Esophagus squamous epithelium (tissue), 5 donors: Measurements from ENCODE around the gene CLCF1. TPM values are rescaled to one million over a fixed set of nuclear protein-coding genes. Genes with fewer than 3 reads are reported as not detected.

ENCODE experiments used
- DNase-seq: peaks from one replicate; lab custom pipeline; 2025; lab: John Stamatoyannopoulos, UW
- H3K27ac ChIP-seq, 4 donors: fragments of 200-600 bp; sonication (generic); one replicate each; pipeline ENCODE4 v1.5.1; 2016 to 2019; ENCODE audit warnings: mild to moderate bottlenecking in 1 of 4
- H3K27me3 ChIP-seq, 4 donors: fragments of 200-600 bp; sonication (generic); 1 replicate in 3 of 4; 2 replicates in 1 of 4; pipeline versions ENCODE4 v1.5.1 to v1.6.0; 2017 to 2021; ENCODE audit warnings: antibody characterized with exemption in 1 of 4
- H3K36me3 ChIP-seq, 3 donors: fragments of 200-600 bp; sonication (generic); one replicate each; pipeline ENCODE4 v1.5.1; 2016 to 2019
- H3K4me1 ChIP-seq, 3 donors: fragments of 200-600 bp; sonication (generic); one replicate each; pipeline ENCODE4 v1.5.1; 2017 to 2019
- H3K4me3 ChIP-seq, 4 donors: fragments of 200-600 bp; sonication (generic); 1 replicate in 3 of 4; 2 replicates in 1 of 4; pipeline ENCODE4 v1.5.1; 2016 to 2019; ENCODE audit warnings: mild to moderate bottlenecking in 2 of 4, moderate library complexity in 1 of 4
- H3K9me3 ChIP-seq, 3 donors: fragments of 200-600 bp; sonication (generic); one replicate each; pipeline ENCODE4 v1.5.1; 2016 to 2019
- POLR2A ChIP-seq, 4 donors: fragments of 450-650 bp; IDR thresholded peaks; one replicate each; pipeline ENCODE4 v1.6.1; 2017; ENCODE audit warnings: antibody characterized with exemption in 4 of 4, mild to moderate bottlenecking in 4 of 4, moderate library complexity in 3 of 4
- WGBS, 2 donors: methylation state at CpG; one replicate each; pipeline ENCODE4 v1.1.5; 2018; 5-methylcytosine and 5-hydroxymethylcytosine counted together
- intact Hi-C: fragments of 100-400 bp; cut with DNase I; formaldehyde crosslinking; loops from one replicate; pipeline ENCODE4 v1.15.0; 2022
- total RNA-seq, 4 donors: library from RNA; depleted of rRNA; stranded (reverse); fragments of >200 nt; gene quantifications; one replicate each; pipeline ENCODE4 v1.1.0, GENCODE V29; 2016
- TF ChIP-seq, protein P1 (sequence below), 6 experiments: fragments of 450-650 bp in 4 of 6; fragments of 200-600 bp in 2 of 6; sonication (generic) in 2 of 6; IDR thresholded peaks; one replicate each; pipeline ENCODE4 v1.5.1; 2016 to 2019; ENCODE audit warnings: antibody characterized with exemption in 6 of 6, mild to moderate bottlenecking in 4 of 6, moderate library complexity in 4 of 6
- donor health status: DM: yes; HTN: yes; CAD: no.

Gene CLCF1
- total RNA-seq, 4 donors from 2014 or later = 2.3 to 6.8 (median 2.7) TPM

GRCh38 chr11:67356864-67357561, 16.4 kb downstream of the CLCF1 start:
- no peaks in the 10 kb centered on the region for H3K36me3 ChIP-seq
- no peak for TF ChIP-seq POLR2A (IDR thresholded peaks at IDR 0.05)
- TF ChIP-seq, protein P1, sequence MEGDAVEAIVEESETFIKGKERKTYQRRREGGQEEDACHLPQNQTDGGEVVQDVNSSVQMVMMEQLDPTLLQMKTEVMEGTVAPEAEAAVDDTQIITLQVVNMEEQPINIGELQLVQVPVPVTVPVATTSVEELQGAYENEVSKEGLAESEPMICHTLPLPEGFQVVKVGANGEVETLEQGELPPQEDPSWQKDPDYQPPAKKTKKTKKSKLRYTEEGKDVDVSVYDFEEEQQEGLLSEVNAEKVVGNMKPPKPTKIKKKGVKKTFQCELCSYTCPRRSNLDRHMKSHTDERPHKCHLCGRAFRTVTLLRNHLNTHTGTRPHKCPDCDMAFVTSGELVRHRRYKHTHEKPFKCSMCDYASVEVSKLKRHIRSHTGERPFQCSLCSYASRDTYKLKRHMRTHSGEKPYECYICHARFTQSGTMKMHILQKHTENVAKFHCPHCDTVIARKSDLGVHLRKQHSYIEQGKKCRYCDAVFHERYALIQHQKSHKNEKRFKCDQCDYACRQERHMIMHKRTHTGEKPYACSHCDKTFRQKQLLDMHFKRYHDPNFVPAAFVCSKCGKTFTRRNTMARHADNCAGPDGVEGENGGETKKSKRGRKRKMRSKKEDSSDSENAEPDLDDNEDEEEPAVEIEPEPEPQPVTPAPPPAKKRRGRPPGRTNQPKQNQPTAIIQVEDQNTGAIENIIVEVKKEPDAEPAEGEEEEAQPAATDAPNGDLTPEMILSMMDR (IDR thresholded peaks at IDR 0.05) = peak; percentile 86 to 97 (median 96)
- H3K27ac ChIP-seq = peak overlapping the region; percentile 97 to 100 (median 100)
- H3K9me3 ChIP-seq = no peaks in the 10 kb centered on the region
- WGBS, 2 donors = 10 to 23% methylated on average over 1 to 3 of the region's 3 CpGs
- intact Hi-C loops = no loop called here
- DNase-seq = no peak
- peaks cover 44 to 62% (median 49%) of the 10 kb centered on the region in 3 donors for H3K4me1 ChIP-seq
- H3K27me3 ChIP-seq = no peaks in the 10 kb centered on the region
- no peak overlapping the region for H3K4me3 ChIP-seq

DNA sequence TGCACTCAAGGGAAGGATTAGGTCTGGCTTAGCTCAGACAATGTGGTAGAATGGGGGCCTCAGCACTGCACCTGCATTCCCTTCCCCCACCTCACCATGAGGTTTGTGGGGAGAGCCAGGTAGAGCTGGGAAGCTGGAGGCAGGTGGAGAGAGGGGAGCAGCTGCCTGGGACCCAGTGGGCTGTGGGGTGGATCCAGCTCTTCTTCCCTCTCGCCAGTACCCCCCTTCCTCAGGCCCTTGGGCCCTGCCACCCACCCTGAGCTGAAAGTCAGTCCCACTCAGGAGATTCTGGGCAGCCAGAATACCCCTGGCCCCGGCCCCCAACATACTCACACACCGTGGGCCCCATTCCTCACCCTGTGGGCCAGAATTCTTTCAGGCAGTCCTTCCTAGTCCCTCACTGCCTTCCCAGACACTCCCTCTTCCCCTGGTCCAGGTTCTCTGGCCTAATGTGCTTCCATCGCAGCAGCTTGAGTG, 17.0 kb downstream of the CLCF1 start:
- 36 to 56% methylated on average over 4 of the region's 4 CpGs for WGBS, 2 donors
- intact Hi-C loops = no loop called here
- DNase-seq = no peak
- Histone ChIP-seq H3K27me3 (no peaks in the 10 kb centered on the region), H3K4me3 (no peak overlapping the region), H3K36me3 (no peaks in the 10 kb centered on the region), H3K27ac (peak overlapping the region; percentile 97 to 100 (median 100)), H3K9me3 (no peaks in the 10 kb centered on the region), H3K4me1 (peaks cover 49 to 64% (median 55%) of the 10 kb centered on the region in 3 donors)
- TF ChIP-seq POLR2A (IDR thresholded peaks at IDR 0.05) = no peak
- TF ChIP-seq, protein P1 (IDR thresholded peaks at IDR 0.05) = no peak

GRCh38 chr11:67355794-67356386, 17.5 kb downstream of the CLCF1 start:
- Histone ChIP-seq H3K4me1 (peaks cover 55 to 69% (median 61%) of the 10 kb centered on the region in 3 donors), H3K27ac (peak overlapping the region; percentile 97 to 100 (median 100)), H3K4me3 (no peak overlapping the region), H3K27me3 (no peaks in the 10 kb centered on the region), H3K9me3 (no peaks in the 10 kb centered on the region), H3K36me3 (no peaks in the 10 kb centered on the region)
- TF ChIP-seq, protein P1 (IDR thresholded peaks at IDR 0.05) = no peak
- TF ChIP-seq POLR2A (IDR thresholded peaks at IDR 0.05) = no peak
- no peak for DNase-seq
- WGBS, 2 donors = 47 to 56% methylated on average over 1 to 3 of the region's 4 CpGs
- intact Hi-C loops = no loop called here

DNA sequence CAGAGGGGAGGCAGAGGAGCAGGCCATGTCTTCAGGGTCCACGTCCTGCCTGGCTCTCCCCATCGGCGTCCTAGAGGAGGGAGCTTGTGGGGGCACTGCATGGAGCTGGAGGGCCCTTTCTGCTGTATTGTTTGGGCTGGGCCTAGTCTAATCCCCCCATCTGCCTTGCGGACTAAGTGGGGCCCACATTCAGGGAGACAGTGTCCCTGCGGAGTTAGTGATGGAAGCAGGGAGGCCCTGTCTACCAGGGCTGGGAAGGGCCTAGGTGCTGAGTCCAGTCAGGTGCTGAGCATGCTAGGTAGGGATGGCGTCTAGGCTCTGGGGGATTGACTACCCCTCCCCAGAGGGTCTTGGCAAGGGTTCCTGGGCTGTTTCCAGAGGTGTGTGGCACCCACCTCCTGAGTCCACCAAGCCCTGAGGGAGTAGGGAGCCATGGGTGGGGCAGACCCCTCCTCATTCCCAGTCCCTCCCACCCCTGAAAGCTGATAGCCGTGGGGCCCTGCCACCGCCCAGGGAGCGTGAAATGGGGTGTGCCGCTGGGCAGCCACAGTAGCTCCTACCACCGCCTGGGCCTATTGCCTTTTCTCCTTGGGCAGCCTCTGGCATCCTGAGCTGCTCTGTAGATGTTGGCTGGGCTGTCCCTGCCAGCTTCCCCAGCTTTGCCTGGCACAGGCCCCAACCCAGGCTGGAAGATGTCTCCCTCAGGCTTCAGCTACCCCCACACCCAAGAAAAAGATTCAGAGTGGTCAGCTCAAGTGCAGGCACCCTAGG, 18.2 kb downstream of the CLCF1 start:
- Histone ChIP-seq H3K4me3 (no peak overlapping the region), H3K27me3 (no peaks in the 10 kb centered on the region), H3K27ac (peak overlapping the region; percentile 97 to 100 (median 100)), H3K36me3 (no peaks in the 10 kb centered on the region), H3K4me1 (peaks cover 59 to 74% (median 63%) of the 10 kb centered on the region in 3 donors), H3K9me3 (no peaks in the 10 kb centered on the region)
- 56% methylated on average over 6 of the region's 11 CpGs; no CpG with 5 or more reads in 1 of the 2 donors for WGBS, 2 donors
- no peak for DNase-seq
- TF ChIP-seq, protein P1 (IDR thresholded peaks at IDR 0.05) = no peak
- no peak for TF ChIP-seq POLR2A (IDR thresholded peaks at IDR 0.05)
- intact Hi-C loops = no loop called here
